D721Med (cell line): ENCODE results near the gene TIAM1.

ENCODE experiments used
- DNase-seq: peaks from one replicate; pipeline ENCODE4 v3.0.0; 2011; ENCODE audit warnings: low spot score; ENCODE audit not compliant: insufficient read length
- FAIRE-seq: peaks from 2 replicates; lab custom pipeline; 2011; peaks lifted over from hg19 to GRCh38; lab: Jason Lieb, UNC
- TF ChIP-seq, protein P1 (sequence below): IDR thresholded peaks from 2 replicates; pipeline ENCODE4 v1.5.1; 2012; ENCODE audit warnings: mild to moderate bottlenecking, control low read depth; ENCODE audit not compliant: insufficient read depth; ENCODE audit errors: missing control alignments

Gene TIAM1

DNA sequence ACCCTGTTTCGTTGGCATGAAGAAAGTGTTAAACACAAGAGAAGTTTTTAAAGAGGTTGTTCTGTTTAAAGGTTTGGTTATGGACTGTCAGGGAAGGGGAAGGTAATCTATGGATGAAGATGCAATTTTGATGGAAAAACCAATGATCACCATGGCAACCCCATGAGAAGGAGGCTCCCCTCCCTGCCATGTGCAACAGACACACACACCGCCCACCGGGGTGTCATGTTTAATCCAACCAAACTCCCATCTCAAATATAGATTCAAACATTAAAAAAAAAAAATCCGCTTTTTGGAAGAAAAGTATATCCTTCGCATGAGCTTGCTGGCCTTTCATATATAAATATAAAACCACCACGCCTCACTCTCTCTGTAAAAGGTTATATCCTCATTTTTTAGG is 224.9 kb downstream of the TIAM1 start:
- DNase-seq (no peak), FAIRE-seq (no peak)
- TF ChIP-seq, protein P1, sequence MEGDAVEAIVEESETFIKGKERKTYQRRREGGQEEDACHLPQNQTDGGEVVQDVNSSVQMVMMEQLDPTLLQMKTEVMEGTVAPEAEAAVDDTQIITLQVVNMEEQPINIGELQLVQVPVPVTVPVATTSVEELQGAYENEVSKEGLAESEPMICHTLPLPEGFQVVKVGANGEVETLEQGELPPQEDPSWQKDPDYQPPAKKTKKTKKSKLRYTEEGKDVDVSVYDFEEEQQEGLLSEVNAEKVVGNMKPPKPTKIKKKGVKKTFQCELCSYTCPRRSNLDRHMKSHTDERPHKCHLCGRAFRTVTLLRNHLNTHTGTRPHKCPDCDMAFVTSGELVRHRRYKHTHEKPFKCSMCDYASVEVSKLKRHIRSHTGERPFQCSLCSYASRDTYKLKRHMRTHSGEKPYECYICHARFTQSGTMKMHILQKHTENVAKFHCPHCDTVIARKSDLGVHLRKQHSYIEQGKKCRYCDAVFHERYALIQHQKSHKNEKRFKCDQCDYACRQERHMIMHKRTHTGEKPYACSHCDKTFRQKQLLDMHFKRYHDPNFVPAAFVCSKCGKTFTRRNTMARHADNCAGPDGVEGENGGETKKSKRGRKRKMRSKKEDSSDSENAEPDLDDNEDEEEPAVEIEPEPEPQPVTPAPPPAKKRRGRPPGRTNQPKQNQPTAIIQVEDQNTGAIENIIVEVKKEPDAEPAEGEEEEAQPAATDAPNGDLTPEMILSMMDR: no peak

DNA sequence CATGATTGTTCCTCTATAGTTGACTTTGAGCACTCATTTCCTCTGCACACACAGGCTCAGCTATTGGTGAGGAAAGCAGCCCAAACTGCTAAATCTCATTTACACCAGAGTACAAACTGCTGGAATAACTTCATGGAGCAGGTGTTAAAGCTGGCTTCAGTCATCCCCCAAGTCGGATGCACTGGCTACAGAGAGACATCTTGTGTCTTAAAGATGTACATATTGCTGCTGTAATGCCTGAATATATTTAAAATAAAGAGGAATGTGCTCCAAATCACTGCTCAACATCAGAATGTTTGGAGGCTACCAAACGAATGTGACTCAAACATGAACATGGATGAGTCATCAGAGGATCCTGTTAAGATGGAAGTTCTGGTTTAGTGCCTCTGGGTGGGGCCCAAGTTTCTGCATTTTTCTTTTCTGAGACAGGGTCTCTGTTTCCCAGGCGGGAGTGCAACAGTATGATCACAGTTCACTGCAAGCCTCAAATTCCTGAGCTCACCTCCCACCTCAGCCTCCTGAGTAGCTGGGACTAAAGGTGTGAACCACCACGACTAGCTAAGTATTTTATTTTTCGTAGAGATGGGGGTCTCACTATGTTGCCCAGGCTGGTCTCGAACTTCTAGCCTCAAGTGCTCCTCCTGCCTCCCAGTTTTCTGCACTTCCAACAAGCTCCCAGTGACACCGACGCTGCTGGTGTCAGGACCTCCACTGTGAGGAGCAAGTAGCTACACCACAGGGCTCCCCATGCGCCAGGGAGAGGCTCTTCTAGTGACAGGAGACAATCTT is 226.7 kb downstream of the TIAM1 start:
- DNase-seq (no peak), FAIRE-seq (no peak)
- TF ChIP-seq, protein P1: no peak

DNA sequence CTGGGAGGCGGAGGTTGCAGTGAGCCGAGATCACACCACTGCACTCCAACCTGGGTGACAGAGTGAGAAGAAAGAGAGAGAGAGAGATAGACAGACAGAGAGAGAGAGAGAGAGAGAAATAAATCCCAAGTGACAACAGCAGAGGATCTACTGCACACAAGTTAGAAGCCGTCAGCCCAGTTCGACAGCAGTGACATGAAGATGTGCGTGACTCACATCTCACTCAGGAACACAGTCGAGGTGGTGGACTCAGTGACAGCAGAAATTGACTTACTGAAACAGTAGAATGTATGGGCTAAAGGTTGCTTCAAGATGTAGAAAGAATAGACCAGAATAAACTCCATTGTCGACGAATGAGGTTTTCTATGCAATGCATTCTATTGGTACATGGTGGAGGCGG is 228.8 kb downstream of the TIAM1 start:
- TF ChIP-seq, protein P1: no peak
- FAIRE-seq (no peak), DNase-seq (no peak)

DNA sequence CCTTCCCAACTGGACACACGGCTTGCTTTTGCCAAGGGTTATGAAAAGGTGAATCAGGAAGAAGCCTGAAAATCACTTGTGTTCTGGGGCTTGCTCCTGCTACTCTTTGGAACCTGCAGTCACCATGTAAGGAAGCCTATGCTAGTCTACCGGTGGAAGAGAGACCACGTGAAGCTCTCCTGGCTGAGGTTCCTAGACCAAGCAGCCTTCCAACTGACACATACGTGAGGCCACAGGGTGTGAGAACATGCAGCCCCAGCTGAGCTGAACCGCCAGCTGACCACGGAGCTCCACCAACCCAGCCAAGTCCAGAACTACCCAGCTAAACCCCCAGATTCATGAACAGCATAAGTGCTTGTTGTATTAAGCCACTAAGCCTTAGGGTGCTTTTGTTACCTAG is 233.0 kb downstream of the TIAM1 start:
- FAIRE-seq (no peak), DNase-seq (no peak)

DNA sequence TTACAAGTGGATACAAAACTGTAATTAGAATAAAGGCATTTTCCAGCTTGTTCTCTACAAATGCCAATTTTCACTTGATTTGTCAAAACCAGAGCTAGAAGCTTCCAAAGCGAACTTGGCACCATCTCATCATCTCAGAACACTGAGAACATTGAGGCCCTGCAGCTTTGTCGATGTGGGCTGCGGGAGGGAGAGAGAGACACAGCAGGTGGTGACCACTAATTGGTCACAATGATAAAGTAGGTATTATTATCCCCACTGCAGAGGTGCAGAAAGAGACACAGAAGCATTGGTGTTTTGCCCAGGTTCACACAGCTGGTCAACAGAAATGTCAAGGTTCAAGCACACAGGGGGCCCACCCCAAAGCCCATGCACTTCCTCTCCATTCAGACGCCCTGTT is 233.6 kb downstream of the TIAM1 start:
- TF ChIP-seq, protein P1: no peak
- DNase-seq (no peak), FAIRE-seq (no peak)

More for the DNA sequence above, 233.0 kb downstream of the TIAM1 start:
- TF ChIP-seq, protein P1: no peak

DNA sequence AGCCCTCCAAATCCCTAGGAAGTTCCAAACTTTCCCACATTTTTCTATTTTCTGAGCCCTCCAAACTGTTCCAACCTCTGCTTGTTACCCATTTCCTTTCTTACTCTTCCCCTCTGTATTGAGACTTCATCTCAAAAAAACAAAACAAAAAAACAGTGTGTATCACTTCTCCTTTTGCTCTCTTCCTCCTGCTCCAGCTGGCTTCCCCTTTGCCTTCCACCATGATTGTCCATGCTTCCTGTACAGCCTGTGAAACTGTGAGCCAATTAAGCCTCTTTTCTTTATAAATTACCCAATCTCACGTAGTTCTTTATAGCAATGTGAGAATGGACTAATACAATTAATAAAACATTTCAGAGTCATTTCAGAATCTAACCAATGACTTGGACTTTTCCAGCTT is 236.2 kb downstream of the TIAM1 start:
- TF ChIP-seq, protein P1: no peak
- no peak for FAIRE-seq

DNA sequence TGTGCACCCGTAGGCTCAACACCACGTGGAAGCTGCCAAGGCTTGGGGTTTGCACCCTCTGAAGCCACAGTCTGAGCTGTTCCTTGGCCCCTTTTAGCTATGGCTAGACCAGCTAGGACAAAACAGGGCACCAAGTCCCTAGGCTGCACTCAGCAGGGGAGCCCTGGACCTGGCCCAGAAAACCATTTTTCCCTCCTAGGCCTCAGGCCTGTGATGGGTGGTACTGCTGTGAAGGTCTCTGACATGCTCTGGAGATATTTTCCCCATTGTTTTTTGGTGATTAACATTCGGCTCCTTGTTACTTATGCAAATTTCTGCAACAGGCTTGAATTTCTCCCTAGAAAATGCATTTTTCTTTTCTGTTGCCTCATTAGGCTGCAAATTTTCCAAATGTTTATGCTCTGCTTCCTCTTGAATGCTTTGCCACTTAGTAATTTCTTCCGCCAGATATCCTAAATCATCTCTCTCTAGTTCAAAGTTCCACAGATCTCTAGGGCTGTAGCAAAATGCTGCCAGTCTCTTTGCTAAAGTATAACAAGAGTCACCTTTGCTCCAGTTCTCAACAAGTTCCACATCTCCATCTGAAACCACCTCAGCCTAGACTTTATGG is 236.8 kb downstream of the TIAM1 start:
- TF ChIP-seq, protein P1: no peak
- no peak for FAIRE-seq

More for the DNA sequence above, 236.2 kb downstream of the TIAM1 start:
- DNase-seq: no peak

More for the DNA sequence above, 236.8 kb downstream of the TIAM1 start:
- no peak for DNase-seq
